ENCODE data around the gene RSPH4A.
"Not testable (repeated sequence)": the region's sequence is repeated elsewhere in the genome, so short reads cannot be mapped to it uniquely, and the experiment has no call there.

Gene RSPH4A

GRCh38 chr6:116615937-116616736 lies at the start of gene RSPH4A:
TSS of gene RSPH4A (plus strand) at chr6:116616479. CDS start at chr6:116616624, 145 bp downstream.
- peak; percentile 36 for DNase-seq

GRCh38 chr6:116568111-116568510 lies 48.2 kb upstream of the RSPH4A start:
- no peak for DNase-seq

- DNase-seq = no peak
Measured at GRCh38 chr6:116568821-116569755, 47.2 kb upstream of the RSPH4A start.

GRCh38 chr6:116570856-116571682 lies 45.2 kb upstream of the RSPH4A start, which contains the start of gene RWDD1:
TSS of gene RWDD1 (plus strand) at chr6:116571504. CDS start at chr6:116571583, 79 bp downstream.
- DNase-seq = peak; percentile 98

- no peak for DNase-seq
Measured at GRCh38 chr6:116571683-116572000, 44.6 kb upstream of the RSPH4A start.

GRCh38 chr6:116572162-116572561 lies 44.1 kb upstream of the RSPH4A start:
- no peak for DNase-seq

- no peak for DNase-seq
Measured at GRCh38 chr6:116575227-116575626, 41.1 kb upstream of the RSPH4A start.

GRCh38 chr6:116577486-116577885 lies 38.8 kb upstream of the RSPH4A start:
- no peak for DNase-seq

GRCh38 chr6:116578335-116578734 lies 37.9 kb upstream of the RSPH4A start:
- no peak for DNase-seq

- no peak for DNase-seq
Measured at GRCh38 chr6:116579143-116579542, 37.1 kb upstream of the RSPH4A start.

GRCh38 chr6:116580198-116580597 lies 36.1 kb upstream of the RSPH4A start:
- DNase-seq = no peak

- DNase-seq = no peak
Measured at GRCh38 chr6:116586276-116586675, 30.0 kb upstream of the RSPH4A start.

GRCh38 chr6:116586738-116587137 lies 29.5 kb upstream of the RSPH4A start:
- DNase-seq = no peak

- DNase-seq = no peak
Measured at GRCh38 chr6:116595247-116595646, 21.0 kb upstream of the RSPH4A start.

- DNase-seq = no peak
Measured at GRCh38 chr6:116596815-116597214, 19.5 kb upstream of the RSPH4A start.

GRCh38 chr6:116603916-116604315 lies 12.4 kb upstream of the RSPH4A start:
- not testable (repeated sequence) for DNase-seq

GRCh38 chr6:116604868-116605267 lies 11.4 kb upstream of the RSPH4A start:
- not testable (repeated sequence) for DNase-seq

- no peak for DNase-seq
Measured at GRCh38 chr6:116605935-116606334, 10.3 kb upstream of the RSPH4A start.

- DNase-seq = no peak
Measured at GRCh38 chr6:116611056-116611455, 5.2 kb upstream of the RSPH4A start.

- DNase-seq = no peak
Measured at GRCh38 chr6:116616737-116617053, 416 bp downstream of the RSPH4A start.

- DNase-seq = no peak
Measured at GRCh38 chr6:116624036-116624805, 7.9 kb downstream of the RSPH4A start.

- no peak for DNase-seq
Measured at GRCh38 chr6:116625872-116626271, 9.6 kb downstream of the RSPH4A start.
